HCT116 (cell line): ENCODE measurements around the gene B4GALNT4. TPM values are rescaled to one million over a fixed set of nuclear protein-coding genes. Genes with fewer than 3 reads are reported as not detected.

ENCODE experiments used
- ATAC-seq: fragments of 200-7000 bp; cut with Tn5 transposase; 2 replicates; pipeline ENCODE4 v1.9.1; 2020; ENCODE audit warnings: mild to moderate bottlenecking, moderate library complexity
- BruUV-seq: library from RNA; stranded (reverse); fragments of 400-500 nt; replicated peaks from 2 replicates; lab custom pipeline; 2021; lab: Mats Ljungman, UMichigan
- CTCF ChIA-PET: fragments of 300-600 bp; sonication (Branson Sonifier 250); formaldehyde crosslinking; loops from one replicate; lab custom pipeline; 2021; ENCODE audit warnings: antibody characterized with exemption; lab: Charles Lee
- POLR2A ChIA-PET: fragments of 300-600, 350-600 bp; sonication (Branson Sonifier 250); formaldehyde crosslinking; loops from one replicate; lab custom pipeline; 2021; ENCODE audit warnings: antibody characterized with exemption; lab: Charles Lee
- RAD21 ChIA-PET, 2 experiments: fragments of 300-600 bp; sonication (Branson Sonifier 250); formaldehyde crosslinking; loops; one replicate each; lab custom pipeline; 2023; ENCODE audit warnings: low total read pairs in 2 of 2; ENCODE audit not compliant: uncharacterized antibody in 2 of 2, unreplicated experiment in 2 of 2, low non-redundant PET in 1 of 2; lab: Charles Lee
- DNase-seq: peaks from one replicate; pipeline ENCODE4 v3.0.0-alpha.2; 2010; ENCODE audit warnings: low read depth, low spot score
- H2AFZ ChIP-seq: fragments of 200-600 bp; shearing (Covaris generic), sonication (generic); 2 replicates; pipeline ENCODE4 v1.6.1; 2017; ENCODE audit warnings: low read depth, mixed run types, mixed read lengths, antibody characterized with exemption, low read length; ENCODE audit not compliant: poor library complexity, severe bottlenecking
- H3K27ac ChIP-seq: 2 replicates; pipeline ENCODE4 v1.5.1; 2012; ENCODE audit warnings: low read depth, low read length
- H3K27me3 ChIP-seq: fragments of 200-600 bp; sonication (generic); 2 replicates; pipeline ENCODE4 v1.6.1; 2016; ENCODE audit warnings: mixed run types, low read length, mixed read lengths; ENCODE audit not compliant: insufficient read depth
- H3K36me3 ChIP-seq, 2 experiments: fragments of 200-500 bp in 1 of 2; fragments of 200-600 bp in 1 of 2; sonication (Bioruptor generic) in 1 of 2; sonication (generic) in 1 of 2; 2 replicates each; pipeline versions ENCODE4 v1.5.1 to v1.6.1; 2014 to 2016; ENCODE audit warnings: low read length in 2 of 2, inconsistent platforms in 1 of 2, mixed read lengths in 1 of 2, mixed run types in 1 of 2; ENCODE audit not compliant: insufficient read depth in 2 of 2, control insufficient read depth in 1 of 2
- H3K4me1 ChIP-seq, 2 experiments: fragments of 200-600 bp in 1 of 2; sonication (generic) in 1 of 2; 2 replicates each; pipeline versions ENCODE4 v1.5.1 to v1.6.1; 2012 to 2017; ENCODE audit warnings: low read length in 2 of 2, inconsistent platforms in 1 of 2, mild to moderate bottlenecking in 1 of 2, mixed read lengths in 1 of 2, mixed run types in 1 of 2, moderate library complexity in 1 of 2; ENCODE audit not compliant: insufficient read depth in 2 of 2, control insufficient read depth in 1 of 2
- H3K4me2 ChIP-seq: fragments of 200-600 bp; sonication (generic); 2 replicates; pipeline ENCODE4 v1.6.1; 2017; ENCODE audit warnings: mixed run types, low read length, mixed read lengths
- H3K4me3 ChIP-seq, 2 experiments: fragments of 200-600 bp in 1 of 2; sonication (generic) in 1 of 2; replicated peaks in 1 of 2; 2 replicates each; pipeline ENCODE4 v1.5.1; 2011 to 2016; ENCODE audit warnings: low read length in 2 of 2, control low read depth in 1 of 2, low read depth in 1 of 2, mild to moderate bottlenecking in 1 of 2, mixed read lengths in 1 of 2, mixed run types in 1 of 2
- H3K79me2 ChIP-seq: fragments of 200-600 bp; sonication (generic); 2 replicates; pipeline ENCODE4 v1.6.1; 2017; ENCODE audit warnings: mild to moderate bottlenecking, mixed run types, low read length, moderate library complexity, mixed read lengths; ENCODE audit not compliant: insufficient read depth
- H3K9ac ChIP-seq: fragments of 200-600 bp; sonication (generic); 2 replicates; pipeline ENCODE4 v1.6.1; 2016; ENCODE audit warnings: low read length, mixed read lengths
- H3K9me2 ChIP-seq: fragments of 200-600 bp; sonication (generic), shearing (Covaris generic); 2 replicates; pipeline ENCODE4 v1.6.1; 2017; ENCODE audit warnings: mixed run types, mild to moderate bottlenecking, moderate library complexity; ENCODE audit not compliant: insufficient read depth
- H3K9me3 ChIP-seq, 2 experiments: fragments of 200-500 bp in 1 of 2; fragments of 200-600 bp in 1 of 2; sonication (Bioruptor generic) in 1 of 2; sonication (generic) in 1 of 2; 2 replicates each; pipeline ENCODE4 v1.6.1; 2014 to 2017; ENCODE audit warnings: low read length in 2 of 2, mixed read lengths in 2 of 2, inconsistent platforms in 1 of 2, low read depth in 1 of 2, mild to moderate bottlenecking in 1 of 2, mixed run types in 1 of 2, moderate library complexity in 1 of 2; ENCODE audit not compliant: control insufficient read depth in 1 of 2, insufficient read depth in 1 of 2
- H4K20me1 ChIP-seq: fragments of 200-600 bp; sonication (generic), shearing (Covaris generic); 2 replicates; pipeline ENCODE4 v1.6.1; 2017; ENCODE audit warnings: mixed run types, mild to moderate bottlenecking, moderate library complexity; ENCODE audit not compliant: insufficient read depth
- ATF3 ChIP-seq: IDR thresholded peaks from 2 replicates; pipeline ENCODE4 v1.6.1; 2012
- EGR1 ChIP-seq: IDR thresholded peaks from 2 replicates; pipeline ENCODE4 v1.6.1; 2012; ENCODE audit warnings: low read depth
- ELF1 ChIP-seq: IDR thresholded peaks from 2 replicates; pipeline ENCODE4 v1.6.1; 2012; ENCODE audit warnings: low read depth, borderline replicate concordance
- EZH2phosphoT487 ChIP-seq: fragments of 200-600 bp; IDR thresholded peaks from 2 replicates; pipeline ENCODE4 v1.6.1; 2018; ENCODE audit warnings: antibody characterized with exemption, borderline replicate concordance
- POLR2A ChIP-seq: IDR thresholded peaks from 2 replicates; pipeline ENCODE4 v1.7.0; 2011; ENCODE audit warnings: borderline replicate concordance; ENCODE audit not compliant: insufficient read depth, insufficient read length; ENCODE audit errors: extremely low read depth
- TCF7L2 ChIP-seq: IDR thresholded peaks from 2 replicates; pipeline ENCODE4 v1.7.0; 2011; ENCODE audit warnings: borderline replicate concordance, inconsistent platforms; ENCODE audit not compliant: insufficient read depth, insufficient read length; ENCODE audit errors: extremely low read depth
- YY1 ChIP-seq: IDR thresholded peaks from 2 replicates; pipeline ENCODE4 v1.6.1; 2011; ENCODE audit warnings: low read length, low read depth, moderate library complexity, mild to moderate bottlenecking; ENCODE audit not compliant: insufficient replicate concordance; ENCODE audit errors: extremely low read depth
- intact Hi-C: fragments of 100-400 bp; cut with micrococcal nuclease; formaldehyde crosslinking; loops from 2 replicates; pipeline ENCODE4 v1.10.0; 2022
- total RNA-seq: library from RNA; stranded (reverse); gene quantifications from one replicate; pipeline ENCODE4 v1.2.1, GENCODE V29; 2021; ENCODE audit not compliant: unreplicated experiment
- TF ChIP-seq, protein P1 (sequence below): IDR thresholded peaks from 2 replicates; pipeline ENCODE4 v1.6.1; 2012; ENCODE audit warnings: low read depth

B4GALNT4 gene
- total RNA-seq, 1 experiment from 2014 or later: 54.3 TPM

- no peak for ATAC-seq
- DNase-seq: no peak
- no peak overlapping the region for H3K9ac ChIP-seq
- H3K36me3 ChIP-seq: peaks cover 0 to 16% of the 10 kb centered on the region in 2 experiments; a peak in 1 of 4 replicates
- H3K9me2 ChIP-seq: no peaks in the 10 kb centered on the region
- H3K4me1 ChIP-seq: peaks cover 0 to 7% of the 10 kb centered on the region in 2 experiments; a peak in 1 of 4 replicates
- TF ChIP-seq ATF3 (no peak), EZH2phosphoT487 (no peak), ELF1 (no peak), POLR2A (no peak), YY1 (no peak), EGR1 (no peak), TCF7L2 (no peak)
- TF ChIP-seq, protein P1, sequence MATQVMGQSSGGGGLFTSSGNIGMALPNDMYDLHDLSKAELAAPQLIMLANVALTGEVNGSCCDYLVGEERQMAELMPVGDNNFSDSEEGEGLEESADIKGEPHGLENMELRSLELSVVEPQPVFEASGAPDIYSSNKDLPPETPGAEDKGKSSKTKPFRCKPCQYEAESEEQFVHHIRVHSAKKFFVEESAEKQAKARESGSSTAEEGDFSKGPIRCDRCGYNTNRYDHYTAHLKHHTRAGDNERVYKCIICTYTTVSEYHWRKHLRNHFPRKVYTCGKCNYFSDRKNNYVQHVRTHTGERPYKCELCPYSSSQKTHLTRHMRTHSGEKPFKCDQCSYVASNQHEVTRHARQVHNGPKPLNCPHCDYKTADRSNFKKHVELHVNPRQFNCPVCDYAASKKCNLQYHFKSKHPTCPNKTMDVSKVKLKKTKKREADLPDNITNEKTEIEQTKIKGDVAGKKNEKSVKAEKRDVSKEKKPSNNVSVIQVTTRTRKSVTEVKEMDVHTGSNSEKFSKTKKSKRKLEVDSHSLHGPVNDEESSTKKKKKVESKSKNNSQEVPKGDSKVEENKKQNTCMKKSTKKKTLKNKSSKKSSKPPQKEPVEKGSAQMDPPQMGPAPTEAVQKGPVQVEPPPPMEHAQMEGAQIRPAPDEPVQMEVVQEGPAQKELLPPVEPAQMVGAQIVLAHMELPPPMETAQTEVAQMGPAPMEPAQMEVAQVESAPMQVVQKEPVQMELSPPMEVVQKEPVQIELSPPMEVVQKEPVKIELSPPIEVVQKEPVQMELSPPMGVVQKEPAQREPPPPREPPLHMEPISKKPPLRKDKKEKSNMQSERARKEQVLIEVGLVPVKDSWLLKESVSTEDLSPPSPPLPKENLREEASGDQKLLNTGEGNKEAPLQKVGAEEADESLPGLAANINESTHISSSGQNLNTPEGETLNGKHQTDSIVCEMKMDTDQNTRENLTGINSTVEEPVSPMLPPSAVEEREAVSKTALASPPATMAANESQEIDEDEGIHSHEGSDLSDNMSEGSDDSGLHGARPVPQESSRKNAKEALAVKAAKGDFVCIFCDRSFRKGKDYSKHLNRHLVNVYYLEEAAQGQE: no peak
- TF ChIP-seq, all 23 proteins: peak for 0
- RAD21 ChIA-PET: no interaction called here
- Histone ChIP-seq H4K20me1 (no peaks in the 10 kb centered on the region), H3K27me3 (no peaks in the 10 kb centered on the region), H3K9me3 (no peaks in the 10 kb centered on the region), H3K4me2 (no peak overlapping the region), H2AFZ (no peak overlapping the region), H3K79me2 (peaks cover 12% of the 10 kb centered on the region; the same call in 1 of the 2 replicates), H3K4me3 (no peak overlapping the region), H3K27ac (no peak overlapping the region)
- no TSS peak for BruUV-seq
- CTCF ChIA-PET: no interaction called here
- POLR2A ChIA-PET: no interaction called here
- intact Hi-C loops: no loop called here
Measured at GRCh38 chr11:375065-376025, 6.0 kb downstream of the B4GALNT4 start.
